ENCODE data around the gene PEX16.
"Not testable (repeated sequence)": the region's sequence is repeated elsewhere in the genome, so short reads cannot be mapped to it uniquely, and the experiment has no call there.

The PEX16 gene

DNA sequence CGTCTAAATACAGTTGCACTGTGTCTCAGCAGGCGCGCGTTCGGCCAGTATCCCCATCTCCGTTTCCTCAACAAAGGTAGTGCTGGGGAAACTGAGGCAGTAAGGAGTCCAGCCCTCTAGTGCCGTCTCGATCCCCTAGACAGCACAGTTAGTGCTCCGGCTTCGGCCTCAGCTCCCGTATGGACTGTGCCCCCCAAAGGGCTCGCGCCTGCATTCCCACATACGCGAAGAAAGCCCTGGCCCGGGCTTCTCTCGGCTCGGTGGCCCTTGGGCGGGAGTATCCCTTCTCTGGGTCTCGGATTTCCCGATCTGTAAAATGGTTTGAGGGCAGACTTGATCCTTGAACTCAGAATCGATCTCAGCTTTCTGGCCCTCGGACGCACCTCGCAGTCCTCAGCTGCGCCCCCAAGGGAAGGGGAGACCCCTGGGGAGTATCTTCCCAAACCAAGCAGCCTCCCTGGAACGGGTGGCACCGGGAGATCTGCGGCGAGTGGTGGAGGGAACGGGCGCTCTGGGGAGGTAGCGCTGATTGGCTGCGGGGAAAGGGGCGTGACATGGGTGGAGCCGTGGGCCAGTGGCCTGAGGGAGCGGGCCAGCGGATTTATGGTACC, 759 bp upstream of the PEX16 start:
- DNase-seq = no peak

DNA sequence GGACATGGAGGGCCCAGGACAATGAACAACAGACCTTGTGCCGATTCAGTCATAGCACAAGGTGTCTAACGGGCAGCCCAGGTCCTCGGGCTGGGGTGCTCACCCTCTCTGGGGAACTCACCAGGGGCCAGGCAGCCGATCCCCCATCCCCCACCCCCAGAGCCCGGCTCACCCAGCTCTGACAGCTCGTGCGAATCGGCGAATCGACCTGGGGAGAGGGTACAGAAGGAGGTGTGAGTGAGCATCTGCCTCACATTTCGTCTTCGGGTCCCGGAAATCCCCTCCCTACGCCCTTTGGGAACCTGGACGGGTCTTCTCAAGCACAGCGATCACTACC, 423 bp downstream of the PEX16 start:
- DNase-seq = no peak

DNA sequence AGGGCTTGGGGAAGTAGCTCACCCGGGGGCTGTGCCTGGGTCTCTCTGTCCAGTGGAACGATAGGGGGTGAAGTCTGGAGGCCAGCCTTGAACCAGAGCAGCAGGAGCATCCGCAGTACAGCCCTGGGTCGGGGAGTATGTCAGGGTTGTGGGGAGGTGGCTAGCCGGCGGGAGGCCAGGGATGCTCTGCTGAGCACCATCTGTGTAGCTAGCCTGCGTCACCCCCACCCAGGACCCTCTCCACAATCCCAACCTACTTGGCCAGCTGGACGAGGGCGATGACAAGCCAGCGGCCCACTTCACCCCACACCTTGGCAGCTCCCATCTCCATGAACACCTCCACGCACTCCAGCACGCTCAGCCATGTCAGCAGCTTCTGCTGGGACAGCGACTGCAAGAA, 2.2 kb downstream of the PEX16 start:
- DNase-seq = no peak

DNA sequence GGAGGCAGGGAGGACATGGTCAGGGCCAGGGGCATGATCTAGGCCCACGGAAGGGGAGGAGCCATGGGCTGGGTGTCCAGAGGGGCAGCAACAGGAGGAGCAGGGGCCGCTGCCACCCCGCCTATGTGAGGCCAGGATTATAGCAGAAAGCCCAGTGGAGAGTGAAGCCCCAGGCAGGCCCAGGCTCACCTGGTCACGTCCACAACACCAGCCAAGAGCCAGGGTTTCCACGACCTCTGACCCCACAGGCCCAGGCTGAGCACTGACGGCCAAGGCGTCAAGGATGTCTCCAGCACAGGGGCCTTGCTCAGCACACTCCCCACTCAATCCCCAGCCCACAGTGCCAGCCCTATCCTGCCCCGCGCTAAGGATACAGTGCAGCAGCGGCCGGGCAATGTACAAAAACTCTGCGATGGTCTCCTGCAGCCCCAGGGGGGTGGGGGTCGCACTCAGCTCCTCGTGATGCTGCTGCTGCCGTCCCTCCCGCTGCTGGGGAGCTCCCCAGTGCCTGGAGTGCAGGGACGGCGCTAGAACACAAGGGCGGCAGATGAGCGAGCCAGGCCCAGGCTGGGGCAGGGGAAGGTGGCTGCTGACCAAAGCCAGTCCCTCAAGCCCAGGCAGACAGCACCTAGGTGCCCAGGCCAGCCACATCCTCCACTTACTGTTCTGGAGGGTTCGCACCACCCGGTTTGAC, 3.6 kb downstream of the PEX16 start:
- no peak for DNase-seq

DNA sequence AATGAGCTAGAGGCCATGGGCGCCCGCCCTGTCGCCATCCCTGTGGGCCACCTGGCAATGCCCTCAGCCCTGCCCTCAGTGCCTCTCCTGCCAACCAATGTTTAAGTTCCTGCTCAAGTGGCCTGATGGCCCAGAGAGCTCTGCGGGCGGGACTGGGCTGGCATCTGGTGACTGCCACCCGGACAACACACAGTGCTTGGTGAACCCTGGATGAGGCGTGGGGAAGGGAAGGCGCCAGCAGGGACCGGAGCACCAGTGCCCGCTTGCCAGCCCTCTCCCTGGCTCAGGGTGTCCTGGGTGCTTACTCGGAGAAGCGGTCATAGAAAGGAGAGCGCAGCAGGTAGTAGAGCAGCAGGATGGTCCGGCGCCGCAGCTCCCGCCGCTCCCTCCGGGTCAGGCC, 4.2 kb downstream of the PEX16 start:
- no peak for DNase-seq

DNA sequence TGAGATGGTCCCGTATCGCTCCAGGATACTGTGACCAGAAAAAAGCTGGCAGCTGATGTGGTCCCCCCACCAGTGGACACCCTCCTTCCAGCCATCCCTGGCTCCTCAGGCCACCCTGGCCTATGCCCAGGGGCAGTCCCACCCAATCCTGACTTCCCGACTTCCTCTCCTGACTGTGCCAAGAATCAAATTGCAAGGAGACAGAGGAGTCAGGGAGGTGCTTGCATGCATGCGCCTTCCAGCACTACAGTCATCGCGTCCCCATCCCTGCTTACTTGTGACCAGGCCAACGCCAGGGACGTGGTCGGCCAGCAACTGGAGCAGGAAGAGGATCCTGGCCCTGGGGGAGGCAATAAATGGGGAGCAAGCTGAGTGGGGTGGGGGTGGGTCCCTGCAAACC, 7.1 kb downstream of the PEX16 start:
- DNase-seq = no peak

DNA sequence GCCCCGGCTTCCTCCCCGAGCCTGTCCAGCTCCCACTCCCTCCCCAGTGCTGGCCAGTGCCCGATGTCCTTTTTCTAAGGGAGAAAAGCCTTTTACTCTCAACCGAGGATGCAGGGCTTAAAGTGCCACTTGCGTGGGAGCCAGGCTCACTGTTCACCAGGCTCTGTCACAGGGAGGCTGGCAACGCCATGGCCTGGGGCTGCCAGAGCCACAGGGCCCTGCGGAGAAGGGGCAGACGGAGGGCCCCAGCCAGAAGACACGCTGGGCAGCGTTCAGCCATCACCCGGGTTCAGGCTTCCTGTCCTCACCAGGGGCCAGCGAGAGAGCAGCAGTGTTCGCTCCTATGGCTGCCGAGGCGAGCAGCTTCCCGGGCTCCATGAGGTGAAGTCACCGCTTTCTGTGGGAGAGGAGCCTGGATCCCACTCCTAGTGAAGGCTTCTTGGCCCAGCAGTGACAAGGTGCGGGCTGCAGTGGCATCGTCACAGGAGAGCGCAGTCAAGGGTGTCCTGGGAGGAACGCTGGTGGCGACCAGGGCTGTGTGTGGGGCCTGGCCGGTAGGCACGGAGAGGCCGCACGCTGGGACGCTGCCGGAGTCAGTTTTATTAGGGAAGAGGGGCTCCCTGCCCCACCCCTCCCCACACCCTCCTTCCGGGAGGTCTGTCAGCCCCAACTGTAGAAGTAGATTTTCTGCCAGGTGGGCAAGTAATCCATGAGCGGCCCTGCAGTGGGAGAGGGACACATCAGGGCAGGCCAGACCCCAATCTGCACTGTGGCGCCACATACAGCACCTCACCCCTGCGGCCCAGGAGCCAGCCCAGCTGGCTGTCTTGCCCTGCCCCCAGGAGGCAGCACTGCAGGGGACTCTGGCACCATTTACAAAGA, 7.8 kb downstream of the PEX16 start:
- no peak for DNase-seq

DNA sequence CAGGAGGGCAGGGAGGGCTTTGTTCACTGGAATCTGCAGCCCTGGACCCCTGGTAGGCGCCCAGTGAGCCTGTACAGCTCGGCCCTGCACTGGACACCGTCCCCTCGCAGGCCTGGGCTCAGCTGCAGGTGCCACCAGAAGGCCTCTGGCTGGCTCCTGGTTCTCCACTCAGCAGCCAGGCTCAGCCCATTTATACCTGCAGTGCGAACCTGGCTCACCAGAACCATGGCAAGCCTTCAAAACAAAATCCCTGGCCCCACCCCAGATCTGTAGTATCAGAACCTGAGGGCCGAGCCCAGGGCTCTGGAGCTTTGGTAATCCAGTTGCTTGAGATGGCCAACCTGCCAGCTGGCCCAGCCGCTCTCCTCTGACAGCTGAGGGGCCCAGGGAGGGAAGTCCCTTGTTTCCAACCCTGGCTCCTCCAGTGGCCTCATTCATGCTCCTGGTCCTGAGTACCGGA, 9.7 kb downstream of the PEX16 start:
- no peak for DNase-seq

DNA sequence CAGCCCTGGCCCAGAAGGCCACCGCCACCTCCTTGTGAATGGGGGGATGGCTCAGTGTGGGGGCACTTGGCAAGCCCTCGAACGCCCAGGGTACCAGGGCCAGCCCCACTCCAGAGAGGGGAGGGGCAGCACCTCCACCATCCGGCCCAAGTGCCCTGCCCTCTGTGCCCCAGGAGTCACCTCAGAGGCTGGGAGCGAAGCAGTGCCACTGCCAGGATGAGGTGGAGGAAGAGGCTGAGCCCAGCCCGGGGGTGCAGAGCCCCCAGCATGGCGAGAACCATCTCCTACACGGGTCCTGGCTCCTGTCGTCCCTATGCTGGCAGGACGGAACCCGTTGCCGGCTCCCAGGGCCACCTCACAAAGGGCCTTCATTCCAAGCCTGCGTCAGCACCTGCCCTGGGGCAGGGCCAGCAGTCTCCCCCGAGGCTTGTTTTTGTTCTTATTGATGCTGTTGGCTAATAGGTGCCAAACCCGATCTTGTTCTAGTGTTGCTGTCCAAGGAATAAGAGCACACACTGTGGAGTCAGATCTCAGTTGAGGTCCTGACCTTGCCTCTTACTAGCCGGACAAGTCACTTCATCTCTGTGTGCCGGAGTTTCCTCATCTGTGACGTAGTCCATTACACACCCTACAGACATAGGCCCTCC, 10.6 kb downstream of the PEX16 start, which contains the start of gene FREY1:
Gene FREY1 (minus strand): TSS at position 307 of the 647 bp plus-strand sequence. CDS start 26 bp downstream, at position 281.
- no peak for DNase-seq

DNA sequence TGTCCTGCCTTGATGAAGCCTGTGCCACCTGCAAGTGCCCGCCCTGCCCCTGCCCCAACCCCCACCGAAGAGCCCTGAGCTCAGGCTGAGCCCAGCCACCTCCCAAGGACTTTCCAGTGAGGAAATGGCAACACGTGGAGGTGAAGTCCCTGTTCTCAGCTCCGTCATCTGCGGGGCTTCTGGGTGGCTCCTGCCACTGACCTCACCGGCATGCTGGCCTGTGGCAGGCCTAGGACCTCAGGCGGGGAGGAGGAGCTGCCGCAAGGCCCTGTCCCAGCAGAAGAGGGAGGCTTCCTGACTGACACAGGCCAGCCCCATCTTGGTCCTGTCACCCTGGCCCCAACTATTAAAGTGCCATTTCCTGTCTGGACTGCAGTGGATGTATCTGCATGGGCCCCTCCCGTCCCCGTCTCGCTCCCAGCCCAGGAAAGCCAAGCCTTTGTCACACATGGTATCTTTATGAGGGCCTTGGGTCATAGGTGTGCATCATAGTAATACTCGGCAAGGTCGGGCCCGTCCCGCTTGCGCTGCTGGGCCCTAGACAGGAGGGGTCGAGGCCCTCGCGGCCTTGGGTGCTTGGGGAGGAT, 11.5 kb downstream of the PEX16 start:
- DNase-seq = no peak

DNA sequence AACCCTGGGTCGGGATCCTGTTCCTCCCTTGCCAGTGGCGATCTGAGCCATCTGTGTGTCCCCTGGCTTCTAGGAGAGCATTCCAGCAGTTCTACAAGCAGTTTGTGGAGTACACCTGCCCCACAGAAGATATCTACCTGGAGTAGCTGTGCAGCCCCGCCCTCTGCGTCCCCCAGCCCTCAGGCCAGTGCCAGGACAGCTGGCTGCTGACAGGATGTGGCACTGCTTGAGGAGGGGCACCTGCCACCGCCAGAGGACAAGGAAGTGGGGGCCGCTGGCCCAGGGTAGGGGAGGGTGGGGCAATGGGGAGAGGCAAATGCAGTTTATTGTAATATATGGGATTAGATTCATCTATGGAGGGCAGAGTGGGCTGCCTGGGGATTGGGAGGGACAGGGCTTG, 12.1 kb downstream of the PEX16 start:
- DNase-seq = not testable (repeated sequence)

DNA sequence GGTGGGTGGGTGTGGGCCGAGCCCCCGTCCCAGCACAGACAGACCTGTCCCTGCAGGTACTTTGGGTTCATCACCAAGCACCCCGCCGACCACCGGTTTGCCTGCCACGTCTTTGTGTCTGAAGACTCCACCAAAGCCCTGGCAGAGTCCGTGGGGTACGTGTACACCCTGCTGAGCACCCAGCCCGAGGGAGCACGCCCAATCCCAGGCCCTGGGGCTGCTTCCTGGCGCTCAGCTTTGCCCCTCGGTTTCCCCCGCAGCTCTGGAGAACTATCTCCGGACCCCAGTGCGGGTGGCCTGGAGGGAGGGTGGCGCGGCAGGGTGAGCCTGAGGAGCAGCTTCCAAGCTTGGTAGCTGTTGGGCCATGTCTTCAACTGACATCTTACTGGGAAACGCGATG, 12.6 kb downstream of the PEX16 start:
- DNase-seq = no peak

DNA sequence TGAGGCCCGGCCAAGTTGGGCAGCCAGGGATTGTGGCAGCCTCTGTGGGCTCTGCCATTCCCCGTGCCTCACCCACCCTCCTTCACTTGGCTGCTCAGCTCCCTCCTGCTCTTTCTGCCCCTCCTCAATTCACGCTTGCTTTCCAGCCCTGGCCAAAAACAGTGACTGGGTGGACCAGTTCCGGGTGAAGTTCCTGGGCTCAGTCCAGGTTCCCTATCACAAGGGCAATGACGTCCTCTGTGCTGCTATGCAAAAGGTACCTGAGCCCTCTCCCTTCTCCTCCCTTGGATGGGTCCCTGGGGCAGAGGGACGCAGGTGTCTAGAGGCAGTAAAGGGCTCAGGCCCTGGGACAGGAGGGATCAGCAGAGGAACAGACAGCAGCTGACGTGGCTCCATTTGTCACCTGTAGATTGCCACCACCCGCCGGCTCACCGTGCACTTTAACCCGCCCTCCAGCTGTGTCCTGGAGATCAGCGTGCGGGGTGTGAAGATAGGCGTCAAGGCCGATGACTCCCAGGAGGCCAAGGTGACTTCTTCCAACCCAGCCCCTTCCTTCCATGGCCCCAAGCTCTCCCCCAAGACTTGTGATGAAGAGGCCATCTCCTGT, 13.3 kb downstream of the PEX16 start:
- no peak for DNase-seq

DNA sequence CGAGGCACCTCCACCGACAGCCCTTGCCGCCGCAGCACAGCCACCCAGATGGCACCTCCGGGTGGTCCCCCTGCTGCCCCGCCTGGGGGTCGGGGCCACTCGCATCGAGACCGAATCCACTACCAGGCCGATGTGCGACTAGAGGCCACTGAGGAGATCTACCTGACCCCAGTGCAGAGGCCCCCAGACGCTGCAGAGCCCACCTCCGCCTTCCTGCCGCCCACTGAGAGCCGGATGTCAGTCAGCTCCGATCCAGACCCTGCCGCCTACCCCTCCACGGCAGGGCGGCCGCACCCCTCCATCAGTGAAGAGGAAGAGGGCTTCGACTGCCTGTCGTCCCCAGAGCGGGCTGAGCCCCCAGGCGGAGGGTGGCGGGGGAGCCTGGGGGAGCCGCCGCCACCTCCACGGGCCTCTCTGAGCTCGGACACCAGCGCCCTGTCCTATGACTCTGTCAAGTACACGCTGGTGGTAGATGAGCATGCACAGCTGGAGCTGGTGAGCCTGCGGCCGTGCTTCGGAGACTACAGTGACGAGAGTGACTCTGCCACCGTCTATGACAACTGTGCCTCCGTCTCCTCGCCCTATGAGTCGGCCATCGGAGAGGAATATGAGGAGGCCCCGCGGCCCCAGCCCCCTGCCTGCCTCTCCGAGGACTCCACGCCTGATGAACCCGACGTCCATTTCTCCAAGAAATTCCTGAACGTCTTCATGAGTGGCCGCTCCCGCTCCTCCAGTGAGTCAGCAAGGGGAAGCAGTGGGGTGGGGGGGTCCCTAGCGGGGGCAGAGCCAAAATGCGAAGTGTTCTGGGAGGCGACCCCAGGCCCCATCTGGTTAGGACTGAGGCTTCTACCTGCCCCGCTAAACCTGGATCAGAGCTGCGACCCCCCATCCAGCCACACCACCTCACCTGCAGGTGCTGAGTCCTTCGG, 15.0 kb downstream of the PEX16 start:
- no peak for DNase-seq

DNA sequence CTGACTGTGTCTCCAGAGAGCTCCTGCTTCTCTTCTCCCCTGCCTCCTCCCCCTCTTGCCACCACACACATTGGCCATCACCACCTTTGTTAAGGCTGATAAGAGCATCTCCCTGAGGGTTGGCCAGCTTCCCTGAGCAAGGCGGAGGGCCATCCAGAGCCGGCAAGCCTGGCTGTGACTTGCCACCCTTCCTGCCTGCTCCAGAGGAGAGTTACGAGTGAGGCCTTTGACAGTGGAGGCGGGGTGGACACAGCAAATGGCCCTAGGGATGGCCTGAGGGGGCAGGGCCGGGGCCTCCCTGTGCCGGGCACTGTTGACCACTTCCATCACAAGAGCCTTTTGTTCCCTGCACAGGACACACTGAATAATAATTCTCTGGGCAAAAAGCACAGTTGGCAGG, 16.1 kb downstream of the PEX16 start:
- DNase-seq = no peak

DNA sequence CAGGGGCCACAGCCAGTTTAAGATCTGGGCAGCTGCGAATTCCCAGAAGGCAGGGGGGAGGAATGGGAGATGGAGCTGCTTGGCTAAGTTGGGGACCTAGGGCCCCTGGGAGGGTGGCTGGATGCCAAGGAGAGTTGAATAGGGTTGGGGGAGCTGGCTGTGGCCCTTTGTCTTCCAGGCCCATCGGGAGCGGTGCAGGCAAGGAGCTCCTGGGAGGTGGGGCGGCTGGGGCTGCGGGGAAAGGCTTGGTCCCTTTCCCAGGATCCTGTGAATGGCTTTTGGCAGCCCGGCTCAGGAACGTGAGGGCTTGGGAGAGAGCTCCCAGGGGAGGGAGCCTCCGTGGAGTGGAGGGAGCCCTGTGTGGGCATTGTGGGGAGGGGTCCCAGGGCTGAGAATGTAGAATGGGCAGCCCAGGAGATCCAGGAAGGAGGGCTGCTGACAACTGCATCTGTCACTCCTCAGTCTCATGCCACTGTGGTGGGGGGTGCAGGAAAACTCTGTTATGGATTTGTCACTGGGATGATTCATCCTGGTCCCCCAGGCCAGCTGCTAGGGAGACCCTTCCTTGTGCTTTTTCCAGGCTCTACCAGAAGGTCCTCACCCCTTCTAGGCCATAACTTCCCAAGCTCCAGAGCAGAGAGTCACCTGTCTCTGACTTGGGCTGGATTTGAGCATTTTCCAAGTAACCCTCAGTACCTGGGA, 16.6 kb downstream of the PEX16 start:
- DNase-seq = no peak

DNA sequence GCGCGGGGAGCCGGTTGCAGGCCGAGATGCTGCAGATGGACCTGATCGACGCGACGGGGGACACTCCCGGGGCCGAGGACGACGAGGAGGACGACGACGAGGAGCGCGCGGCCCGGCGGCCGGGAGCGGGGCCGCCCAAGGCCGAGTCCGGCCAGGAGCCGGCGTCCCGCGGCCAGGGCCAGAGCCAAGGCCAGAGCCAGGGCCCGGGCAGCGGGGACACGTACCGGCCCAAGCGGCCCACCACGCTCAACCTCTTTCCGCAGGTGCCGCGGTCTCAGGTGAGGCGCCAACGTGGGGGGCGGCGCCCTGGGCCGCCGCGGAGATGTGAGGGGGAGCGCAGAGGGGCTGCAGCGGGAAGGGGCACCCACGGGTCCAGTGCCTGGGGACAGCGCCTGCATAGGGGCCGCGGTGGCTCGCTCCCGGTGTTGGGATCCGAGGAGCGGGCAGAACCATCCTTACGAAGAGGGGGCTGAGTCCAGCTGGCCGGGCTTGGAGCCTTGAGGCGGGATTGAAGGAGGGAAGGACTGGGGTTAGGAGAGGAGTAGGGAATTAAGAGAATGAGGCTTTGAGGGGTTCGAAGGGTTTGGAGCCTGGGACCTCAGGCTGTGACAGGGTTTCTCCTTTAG, 17.4 kb downstream of the PEX16 start:
- DNase-seq = not testable (repeated sequence)

DNA sequence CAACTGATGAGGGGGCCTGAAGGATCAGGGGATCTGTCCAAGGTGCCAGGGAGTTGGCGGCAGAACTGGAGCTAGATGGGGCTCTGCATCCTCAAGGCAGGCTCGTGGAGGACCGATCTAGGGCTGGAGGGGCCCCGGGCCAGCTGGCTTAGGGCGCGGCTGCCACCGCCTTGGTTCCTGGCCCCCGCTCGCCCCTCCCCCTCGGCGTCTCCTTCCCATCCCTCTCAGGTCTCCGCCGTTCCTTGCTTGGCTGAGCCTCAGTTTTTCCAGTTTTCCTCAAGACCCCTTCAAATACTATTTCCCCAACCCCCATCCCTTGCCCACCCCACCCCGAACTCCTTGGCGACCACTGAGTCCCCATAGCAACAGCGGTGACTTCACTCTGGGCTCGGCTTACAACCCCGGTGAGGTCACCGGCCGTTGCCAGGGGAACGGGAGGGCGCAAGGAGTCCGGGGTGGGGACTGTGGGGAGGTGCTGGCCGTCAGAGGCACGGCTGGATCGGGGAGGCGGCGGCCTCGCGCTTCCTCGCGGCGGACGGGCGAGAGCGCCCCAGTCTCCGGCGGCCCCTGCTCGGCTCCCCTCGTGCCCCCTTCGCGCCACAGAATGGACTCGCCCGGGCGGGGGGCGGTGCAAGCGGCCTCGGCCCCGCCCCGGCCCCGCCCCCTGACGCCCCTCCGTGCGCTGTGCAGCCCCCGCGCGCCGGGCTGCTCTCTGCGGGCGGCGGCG, 18.1 kb downstream of the PEX16 start:
- DNase-seq = no peak

DNA sequence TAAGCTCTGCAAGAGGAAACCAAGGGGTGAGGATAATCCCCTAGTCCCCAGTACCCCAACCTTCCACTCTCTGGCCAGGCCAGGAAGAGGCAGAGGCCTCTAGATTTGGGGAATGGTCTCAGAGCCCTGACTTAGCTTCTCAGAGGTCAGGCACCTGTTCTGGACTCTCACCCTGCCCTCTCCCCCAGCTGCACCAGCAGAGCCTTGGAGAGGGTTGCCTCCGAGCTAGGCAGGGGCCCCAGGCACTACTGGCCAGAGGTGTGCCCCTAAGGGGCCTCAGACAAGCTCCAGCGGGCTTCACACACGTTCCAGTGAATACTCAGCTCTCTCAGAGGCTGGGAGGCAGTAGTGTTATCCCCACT, 18.6 kb downstream of the PEX16 start:
- no peak for DNase-seq

DNA sequence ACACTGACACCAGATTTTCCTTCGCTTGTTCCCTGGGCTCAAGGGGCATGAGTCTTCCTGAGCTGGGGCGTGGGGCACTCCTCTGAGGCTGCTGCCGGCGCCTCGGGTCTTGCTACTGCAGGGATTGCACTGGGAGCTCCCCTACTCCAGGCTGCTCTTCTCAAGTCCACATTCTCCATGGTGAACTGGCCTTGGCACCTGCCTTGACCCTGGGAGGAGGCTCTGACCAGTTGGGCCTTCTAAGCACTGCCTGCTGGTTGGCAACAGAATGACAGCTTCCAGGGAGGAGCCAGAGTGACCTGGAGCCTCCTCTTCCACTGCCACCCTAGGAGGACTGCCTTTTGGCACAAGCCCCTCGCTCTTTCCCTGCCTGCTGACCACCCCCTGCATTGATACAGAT, 20.1 kb downstream of the PEX16 start:
- DNase-seq = no peak

Measured in SIG-M5 (cell line).